ENCODE results near the gene HSPA2. TPM values are rescaled to one million over a fixed set of nuclear protein-coding genes. Genes with fewer than 3 reads are reported as not detected.

The HSPA2 gene
- total RNA-seq, 4 donors from 2014 or later, result 79.3 to 111 (median 98.9) TPM

DNA sequence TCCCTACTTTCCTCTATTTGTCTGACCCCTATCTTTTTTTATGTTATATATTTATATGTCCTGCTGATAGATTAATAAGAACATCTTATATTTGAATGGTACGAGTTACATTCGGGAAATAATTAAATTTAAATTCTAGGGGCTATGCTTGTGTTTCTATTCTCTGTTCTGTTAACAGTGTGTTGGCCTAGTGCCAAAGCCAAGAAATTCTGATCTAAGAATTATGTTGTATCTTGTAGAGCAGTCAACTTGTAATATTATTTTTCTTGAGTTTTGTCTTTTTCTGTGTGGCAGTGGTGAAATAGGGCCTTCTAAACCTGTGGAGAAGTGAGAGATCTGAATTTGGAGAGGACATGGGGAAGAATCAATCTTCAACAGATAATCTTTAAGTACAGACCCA lies 9.0 kb upstream of the HSPA2 start:
- Histone ChIP-seq H3K36me3 (peaks cover 0 to 8% (median 0%) of the 10 kb centered on the region in 3 donors), H3K27me3 (no peaks in the 10 kb centered on the region), H3K9me3 (no peaks in the 10 kb centered on the region), H3K27ac (no peak overlapping the region), H3K4me1 (no peaks in the 10 kb centered on the region), H3K4me3 (no peak overlapping the region)
- 66% methylated on average over 2 of the region's 2 CpGs for WGBS, 2 donors
- DNase-seq (ENCODE audit: low spot score in 2 of 2), result no peak
- TF ChIP-seq, protein P1, sequence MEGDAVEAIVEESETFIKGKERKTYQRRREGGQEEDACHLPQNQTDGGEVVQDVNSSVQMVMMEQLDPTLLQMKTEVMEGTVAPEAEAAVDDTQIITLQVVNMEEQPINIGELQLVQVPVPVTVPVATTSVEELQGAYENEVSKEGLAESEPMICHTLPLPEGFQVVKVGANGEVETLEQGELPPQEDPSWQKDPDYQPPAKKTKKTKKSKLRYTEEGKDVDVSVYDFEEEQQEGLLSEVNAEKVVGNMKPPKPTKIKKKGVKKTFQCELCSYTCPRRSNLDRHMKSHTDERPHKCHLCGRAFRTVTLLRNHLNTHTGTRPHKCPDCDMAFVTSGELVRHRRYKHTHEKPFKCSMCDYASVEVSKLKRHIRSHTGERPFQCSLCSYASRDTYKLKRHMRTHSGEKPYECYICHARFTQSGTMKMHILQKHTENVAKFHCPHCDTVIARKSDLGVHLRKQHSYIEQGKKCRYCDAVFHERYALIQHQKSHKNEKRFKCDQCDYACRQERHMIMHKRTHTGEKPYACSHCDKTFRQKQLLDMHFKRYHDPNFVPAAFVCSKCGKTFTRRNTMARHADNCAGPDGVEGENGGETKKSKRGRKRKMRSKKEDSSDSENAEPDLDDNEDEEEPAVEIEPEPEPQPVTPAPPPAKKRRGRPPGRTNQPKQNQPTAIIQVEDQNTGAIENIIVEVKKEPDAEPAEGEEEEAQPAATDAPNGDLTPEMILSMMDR (IDR thresholded peaks at IDR 0.05), result no peak
- no peak for TF ChIP-seq EP300 (IDR thresholded peaks at IDR 0.05)
- no peak for TF ChIP-seq POLR2A (IDR thresholded peaks at IDR 0.05)

GRCh38 chr14:64536488-64537245 lies 3.9 kb upstream of the HSPA2 start:
- peaks cover 0 to 5% (median 0%) of the 10 kb centered on the region in 4 donors for H3K4me1 ChIP-seq
- TF ChIP-seq EP300 (IDR thresholded peaks at IDR 0.05), result no peak
- TF ChIP-seq POLR2A (IDR thresholded peaks at IDR 0.05), result no peak
- TF ChIP-seq, protein P1 (IDR thresholded peaks at IDR 0.05), result no peak

DNA sequence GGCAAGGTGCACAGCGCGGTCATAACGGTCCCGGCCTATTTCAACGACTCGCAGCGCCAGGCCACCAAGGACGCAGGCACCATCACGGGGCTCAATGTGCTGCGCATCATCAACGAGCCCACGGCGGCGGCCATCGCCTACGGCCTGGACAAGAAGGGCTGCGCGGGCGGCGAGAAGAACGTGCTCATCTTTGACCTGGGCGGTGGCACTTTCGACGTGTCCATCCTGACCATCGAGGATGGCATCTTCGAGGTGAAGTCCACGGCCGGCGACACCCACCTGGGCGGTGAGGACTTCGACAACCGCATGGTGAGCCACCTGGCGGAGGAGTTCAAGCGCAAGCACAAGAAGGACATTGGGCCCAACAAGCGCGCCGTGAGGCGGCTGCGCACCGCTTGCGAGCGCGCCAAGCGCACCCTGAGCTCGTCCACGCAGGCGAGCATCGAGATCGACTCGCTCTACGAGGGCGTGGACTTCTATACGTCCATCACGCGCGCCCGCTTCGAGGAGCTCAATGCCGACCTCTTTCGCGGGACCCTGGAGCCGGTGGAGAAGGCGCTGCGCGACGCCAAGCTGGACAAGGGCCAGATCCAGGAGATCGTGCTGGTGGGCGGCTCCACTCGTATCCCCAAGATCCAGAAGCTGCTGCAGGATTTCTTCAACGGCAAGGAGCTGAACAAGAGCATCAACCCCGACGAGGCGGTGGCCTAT lies 875 bp downstream of the HSPA2 start:
- WGBS, 2 donors, result 24 to 36% methylated on average over 32 to 72 of the region's 73 CpGs
- H3K27ac ChIP-seq, result peak overlapping the region in 3 of 4 donors; percentile 26 to 70 (median 68)

More at GRCh38 chr14:64536488-64537245, 3.9 kb upstream of the HSPA2 start:
- no peak overlapping the region for H3K27ac ChIP-seq
- no peak overlapping the region for H3K4me3 ChIP-seq
- H3K36me3 ChIP-seq, result no peaks in the 10 kb centered on the region
- peaks cover 0 to 10% of the 10 kb centered on the region in 2 donors for H3K27me3 ChIP-seq
- DNase-seq (ENCODE audit: low spot score in 2 of 2), result no peak
- no peaks in the 10 kb centered on the region for H3K9me3 ChIP-seq
- WGBS, 2 donors, result 72 to 82% methylated on average over 4 of the region's 4 CpGs

GRCh38 chr14:64541972-64542835 lies 1.7 kb downstream of the HSPA2 start:
- Histone ChIP-seq H3K36me3 (peaks cover 0 to 8% (median 0%) of the 10 kb centered on the region in 3 donors), H3K27ac (peak overlapping the region in 2 of 4 donors; percentile 63 to 70), H3K4me1 (peaks cover 0 to 11% (median 2%) of the 10 kb centered on the region in 4 donors), H3K4me3 (peak overlapping the region; percentile 31 to 70 (median 64)), H3K9me3 (no peaks in the 10 kb centered on the region), H3K27me3 (peaks cover 0 to 10% of the 10 kb centered on the region in 2 donors)
- no peak for DNase-seq (ENCODE audit: low spot score in 2 of 2)
- TF ChIP-seq, protein P1 (IDR thresholded peaks at IDR 0.05), result no peak
- TF ChIP-seq EP300 (IDR thresholded peaks at IDR 0.05) (no peak), POLR2A (IDR thresholded peaks at IDR 0.05) (no peak)
- 8 to 14% methylated on average over 48 to 54 of the region's 61 CpGs for WGBS, 2 donors

More for the DNA sequence above, 875 bp downstream of the HSPA2 start:
- Histone ChIP-seq H3K4me1 (peaks cover 0 to 11% (median 2%) of the 10 kb centered on the region in 4 donors), H3K4me3 (peak overlapping the region; percentile 31 to 70 (median 64)), H3K36me3 (peaks cover 0 to 5% (median 0%) of the 10 kb centered on the region in 3 donors), H3K27me3 (peaks cover 0 to 10% of the 10 kb centered on the region in 2 donors), H3K9me3 (no peaks in the 10 kb centered on the region)
- TF ChIP-seq, protein P1 (IDR thresholded peaks at IDR 0.05), result peak in 1 of 5 experiments; percentile 10
- TF ChIP-seq EP300 (IDR thresholded peaks at IDR 0.05) (no peak), POLR2A (IDR thresholded peaks at IDR 0.05) (no peak)
- DNase-seq (ENCODE audit: low spot score in 2 of 2), result no peak

Data from tibial nerve (tissue), 4 donors.